Fibroblast of upper back skin (primary cell): Measurements from ENCODE around the gene ADGRE2.
"Not testable (repeated sequence)": the region's sequence is repeated elsewhere in the genome, so short reads cannot be mapped to it uniquely, and the experiment has no call there.

Experiments used
- DNase-seq: peaks from one replicate; pipeline ENCODE4 v3.0.0-alpha.2; 2013

The ADGRE2 gene

DNA sequence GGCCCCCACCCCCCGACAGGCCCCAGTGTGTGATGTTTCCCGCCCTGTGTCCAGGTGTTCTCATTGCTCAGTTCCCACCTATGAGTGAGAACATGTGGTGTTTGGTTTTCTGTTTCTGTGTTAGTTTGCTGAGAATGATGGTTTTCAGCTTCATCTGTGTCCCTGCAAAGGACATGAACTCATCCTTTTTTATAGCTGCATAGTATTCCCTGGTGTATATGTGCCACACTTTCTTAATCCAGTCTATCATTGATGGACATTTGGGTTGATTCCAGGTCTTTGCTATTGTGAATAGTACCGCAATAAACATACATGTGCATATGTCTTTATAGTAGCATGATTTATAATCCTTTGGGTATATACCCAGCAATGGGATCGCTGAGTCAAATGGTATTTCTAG, 715 bp downstream of the ADGRE2 start:
- DNase-seq = not testable (repeated sequence)

- DNase-seq = no peak
Measured at GRCh38 chr19:14775869-14776586, 2.3 kb downstream of the ADGRE2 start.

- DNase-seq = not testable (repeated sequence)
Measured at GRCh38 chr19:14775326-14775725, 3.0 kb downstream of the ADGRE2 start.

- no peak for DNase-seq
Measured at GRCh38 chr19:14774373-14774772, 4.0 kb downstream of the ADGRE2 start.

DNA sequence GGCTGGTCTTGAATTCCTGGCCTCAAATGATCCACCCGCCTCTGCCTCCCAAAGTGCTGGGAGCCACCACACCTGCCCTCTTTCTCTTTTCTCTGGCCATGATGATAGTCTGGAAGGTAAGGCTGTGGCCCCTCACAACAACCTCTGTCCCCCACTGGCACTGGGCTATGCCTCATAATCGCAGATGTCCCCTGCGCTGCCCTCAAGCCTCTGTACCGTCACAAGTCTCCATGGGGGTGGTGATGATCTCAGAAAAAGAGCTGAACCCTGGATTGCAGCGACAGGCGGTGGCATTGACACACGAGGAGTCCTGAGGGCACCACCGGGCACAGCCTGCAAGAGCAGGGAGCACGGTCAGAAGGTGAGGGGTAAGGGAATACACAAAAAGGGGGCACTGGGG, 4.6 kb downstream of the ADGRE2 start:
- not testable (repeated sequence) for DNase-seq

DNA sequence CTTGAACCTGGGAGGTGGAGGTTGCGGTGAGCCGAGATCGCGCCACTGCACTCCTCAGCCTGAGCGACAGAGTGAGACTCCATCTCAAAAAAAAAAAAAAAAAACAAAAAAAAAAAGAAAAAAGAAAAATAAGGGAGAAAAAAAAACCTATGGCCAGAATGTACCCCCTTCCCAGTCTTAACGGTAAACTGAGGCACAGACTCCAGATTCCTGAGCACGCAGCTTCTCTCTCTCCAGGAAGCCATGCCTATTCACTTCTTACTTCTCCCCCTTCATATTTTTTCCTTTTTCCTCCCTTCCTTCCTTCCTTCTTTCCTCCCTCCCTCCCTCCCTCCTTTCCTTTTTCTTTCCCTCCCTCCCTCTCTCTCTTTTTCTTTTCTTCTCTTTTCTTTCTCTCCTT, 5.4 kb downstream of the ADGRE2 start:
- DNase-seq = no peak

DNA sequence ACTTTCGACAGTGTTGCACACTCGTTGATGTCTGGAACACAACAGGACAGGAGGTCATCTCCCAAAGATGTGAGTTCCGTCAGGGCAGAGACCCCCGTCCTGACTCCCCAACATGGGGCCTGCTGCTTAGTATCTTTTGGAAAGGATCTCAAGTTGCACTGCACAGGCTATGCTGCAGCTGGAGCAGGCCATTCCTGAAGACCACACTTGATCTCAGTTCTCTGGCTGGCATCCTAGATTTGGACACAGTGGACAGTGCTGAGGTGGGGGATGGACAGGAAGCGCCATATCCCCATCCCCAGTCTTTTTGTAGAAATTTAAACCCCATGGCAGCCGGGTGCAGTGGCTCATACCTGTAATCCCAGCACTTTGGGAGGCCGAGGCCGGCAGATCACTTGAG, 5.9 kb downstream of the ADGRE2 start:
- no peak for DNase-seq

DNA sequence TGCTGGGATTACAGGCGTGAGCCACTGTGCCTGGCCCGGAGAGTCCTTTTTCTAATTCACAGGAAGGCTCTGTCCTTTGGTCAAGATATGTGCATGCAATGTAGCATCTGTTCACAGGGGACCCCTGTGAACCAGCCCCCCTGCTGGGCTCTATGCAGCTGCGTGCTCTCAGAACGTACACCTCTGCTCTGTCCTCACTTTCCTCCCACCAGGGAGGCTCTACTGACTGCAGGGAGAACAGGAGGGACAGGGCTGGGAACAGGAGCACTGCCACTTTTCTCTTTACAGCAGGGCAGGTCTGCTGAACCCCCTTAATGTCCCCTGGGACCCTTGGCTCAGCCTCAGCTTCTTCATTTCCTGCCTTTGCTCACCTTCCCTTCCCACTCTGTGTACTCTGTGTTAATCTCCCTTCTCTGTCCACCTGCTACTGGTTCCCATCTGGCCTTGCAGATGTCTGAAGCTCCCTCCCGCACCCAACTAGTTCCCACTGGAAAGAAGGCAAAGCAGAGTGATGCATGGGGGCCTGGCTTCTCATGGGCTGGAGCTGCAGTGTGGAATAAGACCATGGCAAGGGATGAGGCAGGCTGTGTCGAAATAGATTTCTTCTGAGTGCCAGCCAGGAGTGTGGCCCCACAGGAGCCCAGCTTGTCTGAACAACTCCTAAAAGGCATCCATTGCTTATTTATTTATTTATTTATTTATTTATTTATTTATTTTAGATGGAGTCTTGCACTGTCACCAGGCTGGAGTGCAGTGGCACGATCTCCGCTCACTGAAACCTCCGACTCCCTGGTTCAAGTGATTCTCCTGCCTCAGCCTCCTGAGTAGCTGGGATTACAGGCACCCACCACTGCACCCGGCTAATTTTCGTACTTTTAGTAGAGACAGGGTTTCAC, 7.2 kb downstream of the ADGRE2 start:
- DNase-seq = no peak

- DNase-seq = no peak
Measured at GRCh38 chr19:14770136-14770535, 8.2 kb downstream of the ADGRE2 start.

- no peak for DNase-seq
Measured at GRCh38 chr19:14769201-14769600, 9.2 kb downstream of the ADGRE2 start.

DNA sequence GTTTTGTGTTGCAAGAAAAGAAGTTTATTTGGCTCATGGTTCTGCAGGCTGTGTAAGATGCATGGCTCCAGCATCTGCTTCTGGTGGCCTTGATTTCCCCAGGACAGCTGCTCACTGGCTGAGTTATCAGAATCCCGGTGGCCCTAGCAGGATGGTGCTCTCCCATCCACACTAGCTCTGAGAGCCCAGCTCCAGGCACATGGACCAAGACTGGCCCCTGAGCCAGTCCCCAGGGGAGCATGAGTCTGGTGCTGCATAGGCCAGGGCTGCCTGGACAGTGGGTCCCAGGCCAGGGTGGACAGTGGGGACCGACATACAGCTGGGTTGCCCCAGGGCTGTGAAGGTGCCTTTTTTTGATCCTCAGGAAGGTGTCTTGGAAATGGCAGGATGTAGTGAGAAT, 10.4 kb downstream of the ADGRE2 start:
- no peak for DNase-seq

GRCh38 chr19:14767466-14767971, 10.8 kb downstream of the ADGRE2 start:
- DNase-seq = no peak

- not testable (repeated sequence) for DNase-seq
Measured at GRCh38 chr19:14765841-14766240, 12.5 kb downstream of the ADGRE2 start.

DNA sequence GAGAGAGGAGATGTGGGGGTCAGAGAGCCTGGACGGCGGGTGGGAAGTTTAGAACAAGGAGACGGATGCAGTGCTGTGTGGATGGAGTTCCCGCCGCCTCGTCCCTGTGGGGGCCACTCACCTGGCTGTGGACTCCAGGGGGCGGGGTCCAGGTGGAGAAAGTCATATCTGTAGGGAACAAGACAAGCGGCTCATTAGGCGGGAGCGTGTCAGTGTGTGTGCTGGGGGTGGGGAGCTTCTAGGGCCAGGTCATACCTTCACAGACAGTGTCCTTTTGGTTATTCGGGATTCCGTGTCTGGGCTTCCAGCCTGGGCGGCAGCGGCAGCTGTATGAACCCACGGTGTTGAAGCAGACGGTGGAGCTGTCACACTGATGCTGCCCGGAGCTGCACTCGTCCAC, 13.0 kb downstream of the ADGRE2 start:
- not testable (repeated sequence) for DNase-seq

GRCh38 chr19:14764401-14764800, 14.0 kb downstream of the ADGRE2 start:
- DNase-seq = no peak

DNA sequence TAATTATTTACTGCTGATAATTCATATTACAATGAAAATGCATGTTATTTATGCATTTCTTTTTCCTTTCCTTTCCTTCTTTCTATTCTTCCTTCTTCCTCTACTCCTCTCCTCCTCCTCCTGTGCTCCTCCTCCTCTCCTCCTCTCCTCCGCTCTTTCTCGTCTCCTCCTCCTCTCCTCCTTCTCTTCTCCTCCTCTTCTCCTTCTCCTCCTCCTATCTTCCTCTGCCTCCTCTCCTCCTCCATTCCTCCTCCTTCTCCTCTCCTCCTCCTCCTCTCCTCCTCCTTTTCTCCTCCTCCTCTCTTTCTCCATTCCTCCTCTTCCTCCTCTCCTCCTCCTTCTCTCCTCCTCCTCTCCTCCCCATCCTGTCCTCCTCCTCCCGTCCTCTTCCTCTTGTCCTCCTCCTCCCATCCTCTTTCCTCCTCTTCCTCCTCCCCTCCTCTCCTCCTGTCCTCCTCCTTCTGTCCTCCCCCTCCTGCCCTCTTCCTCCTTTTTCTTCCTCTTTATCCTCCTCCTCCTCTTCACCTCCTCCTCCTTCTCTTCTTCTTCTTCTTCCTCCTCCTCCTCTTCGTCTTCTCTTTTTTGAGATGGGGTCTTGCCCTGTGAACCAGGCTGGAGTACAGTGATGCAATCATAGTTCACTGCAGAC, 14.7 kb downstream of the ADGRE2 start:
- DNase-seq = no peak

DNA sequence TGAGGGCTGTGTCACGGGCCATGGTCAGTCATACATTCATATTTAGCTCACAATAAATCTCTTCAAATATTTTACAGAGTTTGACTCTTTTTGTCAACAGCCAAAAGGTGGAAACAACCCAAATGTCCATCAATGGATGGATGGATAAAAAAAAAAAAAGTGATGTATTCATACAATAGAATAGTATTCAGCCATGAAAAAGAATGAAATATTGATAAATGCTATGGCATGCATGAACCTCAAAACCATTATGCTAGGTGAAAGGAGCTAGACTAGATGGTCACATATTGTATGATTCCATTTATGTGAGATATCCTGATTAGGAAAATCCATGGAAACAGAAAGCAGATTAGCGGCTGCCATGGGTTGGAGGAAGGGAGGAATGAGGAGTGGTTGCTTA, 16.2 kb downstream of the ADGRE2 start:
- DNase-seq = no peak

- DNase-seq = no peak
Measured at GRCh38 chr19:14761607-14762006, 16.8 kb downstream of the ADGRE2 start.

DNA sequence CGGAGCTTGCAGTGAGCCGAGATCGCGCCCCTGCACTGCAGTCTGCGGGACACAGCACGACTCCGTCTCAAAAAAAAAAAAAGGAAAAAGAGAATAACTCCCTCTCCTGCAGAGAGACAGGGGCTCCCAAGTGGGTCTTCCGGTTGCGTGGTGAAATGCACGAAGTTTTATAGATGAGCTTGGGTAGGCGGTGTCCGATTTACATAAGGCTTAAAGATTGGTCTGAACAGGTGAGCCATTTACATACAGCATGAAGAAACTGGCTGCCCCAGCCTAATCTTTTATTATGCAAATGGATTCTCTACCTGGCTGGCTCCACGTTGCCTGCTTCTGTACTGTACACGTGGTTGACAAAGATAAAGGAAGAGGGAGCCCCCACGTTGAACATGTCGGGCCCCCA, 19.5 kb downstream of the ADGRE2 start:
- DNase-seq = no peak

GRCh38 chr19:14748601-14749000, 29.8 kb downstream of the ADGRE2 start:
- DNase-seq = no peak

GRCh38 chr19:14746886-14747285, 31.5 kb downstream of the ADGRE2 start:
- DNase-seq = no peak

DNA sequence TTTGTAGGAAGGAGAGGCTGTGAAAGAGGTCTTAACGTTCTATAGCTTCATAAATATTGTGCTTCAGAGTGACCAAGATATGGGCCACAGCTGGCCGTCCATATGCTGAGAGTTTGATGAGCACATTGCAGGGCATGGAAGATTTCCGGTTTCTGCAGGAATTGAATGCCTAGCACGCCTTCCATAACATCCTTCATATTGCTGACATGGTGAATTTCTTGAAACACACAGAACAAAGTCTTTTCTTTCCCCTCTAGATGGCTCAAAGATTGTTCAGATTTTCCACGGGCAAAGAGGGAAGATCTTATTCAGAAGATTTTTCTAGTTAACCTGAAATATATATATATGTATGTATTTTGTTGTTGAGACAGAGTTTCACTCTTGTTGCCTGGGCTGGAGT, 42.4 kb downstream of the ADGRE2 start:
- DNase-seq = no peak

DNA sequence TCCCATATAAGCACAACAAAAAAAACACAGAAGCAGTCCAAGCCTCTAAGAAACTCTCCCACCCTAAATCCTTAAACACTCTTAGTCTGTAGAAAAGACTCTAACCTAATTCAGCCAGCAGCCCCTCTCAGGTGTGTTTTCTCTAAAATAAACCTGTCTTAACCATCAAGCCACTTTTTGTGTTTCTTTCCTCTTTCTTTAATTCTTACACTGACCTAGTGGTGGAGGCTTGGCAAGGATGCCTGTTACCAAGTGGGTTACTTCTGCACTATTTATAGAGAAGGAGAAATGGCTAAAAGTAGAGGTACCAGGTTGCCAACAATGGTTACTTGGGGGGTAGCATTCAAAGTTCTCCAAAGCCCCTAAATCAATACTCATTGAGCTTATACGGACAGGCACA, 44.8 kb downstream of the ADGRE2 start:
- no peak for DNase-seq

DNA sequence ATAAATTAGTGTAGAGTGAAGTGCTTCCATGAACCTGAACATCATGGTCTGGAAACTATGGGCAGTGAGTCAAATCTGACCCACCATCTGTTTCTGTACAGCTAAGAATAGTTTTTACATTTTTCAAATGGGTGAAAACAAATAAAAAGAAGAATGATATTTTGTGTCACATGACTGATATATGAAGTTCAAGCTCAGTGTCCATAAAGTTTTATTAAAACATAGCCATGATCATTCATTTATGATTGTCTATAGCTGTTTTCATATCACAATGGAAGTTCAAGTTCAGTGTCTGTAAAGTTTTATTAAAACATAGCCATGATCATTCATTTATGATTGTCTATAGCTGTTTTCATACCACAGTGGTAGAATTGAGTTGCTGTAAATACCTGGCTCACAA, 45.9 kb downstream of the ADGRE2 start:
- no peak for DNase-seq
